GM06990 (cell line): ENCODE data around the gene SPACA9.
A peak's percentile ranks its signal among the peaks of the same experiment; 100 is the strongest.

Experiments used
- DNase-seq: peaks from one replicate; pipeline ENCODE4 v3.0.0-alpha.2; 2011; ENCODE audit not compliant: insufficient read length; ENCODE audit errors: extremely low read depth
- H3K27me3 ChIP-seq: replicated peaks from 2 replicates; pipeline ENCODE4 v1.6.0; 2011; ENCODE audit warnings: low read length; ENCODE audit not compliant: control insufficient read depth, insufficient read depth
- H3K36me3 ChIP-seq: 2 replicates; pipeline ENCODE4 v1.5.1; 2011; ENCODE audit warnings: low read length; ENCODE audit not compliant: control insufficient read depth, insufficient read depth
- H3K4me3 ChIP-seq: replicated peaks from 2 replicates; pipeline ENCODE4 v1.5.1; 2011; ENCODE audit warnings: low read depth, mild to moderate bottlenecking, control low read depth, low read length
- TF ChIP-seq, protein P1 (sequence below): IDR thresholded peaks from 2 replicates; pipeline ENCODE4 v1.5.1; 2011; ENCODE audit warnings: low read length, control low read depth, mild to moderate bottlenecking, inconsistent platforms; ENCODE audit not compliant: insufficient read depth, poor library complexity, severe bottlenecking

SPACA9 gene

DNA sequence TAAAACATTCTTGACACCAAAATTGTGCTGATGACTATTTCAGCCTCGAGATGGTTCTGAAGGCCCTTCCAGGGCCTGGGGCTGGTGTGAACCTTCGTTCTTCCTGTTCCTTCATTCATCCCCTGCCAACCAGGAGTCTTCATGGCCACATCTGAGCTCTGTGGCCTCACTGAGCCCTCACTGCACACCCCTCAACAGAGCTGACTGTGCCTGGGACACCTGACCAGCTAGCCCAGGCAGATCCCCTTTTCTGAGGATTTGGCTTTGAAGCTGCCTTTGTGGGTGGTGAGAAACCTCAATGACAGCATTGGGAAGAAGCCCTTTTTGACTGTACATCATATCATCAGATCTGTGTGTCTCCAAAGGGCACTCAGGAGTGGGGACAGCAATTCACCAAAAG is 14.4 kb upstream of the SPACA9 start:
- Histone ChIP-seq H3K27me3 (no peaks in the 10 kb centered on the region; the same call in 1 of the 2 replicates), H3K4me3 (no peak overlapping the region), H3K36me3 (no peaks in the 10 kb centered on the region)
- TF ChIP-seq, protein P1, sequence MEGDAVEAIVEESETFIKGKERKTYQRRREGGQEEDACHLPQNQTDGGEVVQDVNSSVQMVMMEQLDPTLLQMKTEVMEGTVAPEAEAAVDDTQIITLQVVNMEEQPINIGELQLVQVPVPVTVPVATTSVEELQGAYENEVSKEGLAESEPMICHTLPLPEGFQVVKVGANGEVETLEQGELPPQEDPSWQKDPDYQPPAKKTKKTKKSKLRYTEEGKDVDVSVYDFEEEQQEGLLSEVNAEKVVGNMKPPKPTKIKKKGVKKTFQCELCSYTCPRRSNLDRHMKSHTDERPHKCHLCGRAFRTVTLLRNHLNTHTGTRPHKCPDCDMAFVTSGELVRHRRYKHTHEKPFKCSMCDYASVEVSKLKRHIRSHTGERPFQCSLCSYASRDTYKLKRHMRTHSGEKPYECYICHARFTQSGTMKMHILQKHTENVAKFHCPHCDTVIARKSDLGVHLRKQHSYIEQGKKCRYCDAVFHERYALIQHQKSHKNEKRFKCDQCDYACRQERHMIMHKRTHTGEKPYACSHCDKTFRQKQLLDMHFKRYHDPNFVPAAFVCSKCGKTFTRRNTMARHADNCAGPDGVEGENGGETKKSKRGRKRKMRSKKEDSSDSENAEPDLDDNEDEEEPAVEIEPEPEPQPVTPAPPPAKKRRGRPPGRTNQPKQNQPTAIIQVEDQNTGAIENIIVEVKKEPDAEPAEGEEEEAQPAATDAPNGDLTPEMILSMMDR = no peak
- DNase-seq = no peak

DNA sequence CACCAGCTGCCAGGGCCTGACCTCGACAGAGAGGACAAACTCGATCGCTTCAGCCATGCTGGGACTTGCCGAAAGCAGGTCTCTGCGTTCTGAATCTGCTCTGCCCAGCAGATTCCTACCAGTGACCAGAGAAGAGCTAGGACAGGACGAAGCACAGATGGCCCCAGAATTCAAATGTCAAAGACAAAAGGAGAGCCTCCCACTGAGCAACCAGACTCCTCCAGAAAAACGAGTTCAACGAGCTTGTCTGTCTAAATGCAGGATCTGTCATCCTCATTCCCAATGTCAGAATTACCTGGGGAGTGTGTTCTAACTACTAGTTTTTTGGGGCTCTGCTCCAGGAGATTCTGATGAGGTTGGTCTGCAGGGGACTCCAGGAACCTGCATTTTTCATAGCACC is 14.0 kb upstream of the SPACA9 start:
- DNase-seq = no peak
- Histone ChIP-seq H3K36me3 (no peaks in the 10 kb centered on the region), H3K4me3 (no peak overlapping the region), H3K27me3 (no peaks in the 10 kb centered on the region; the same call in 1 of the 2 replicates)
- TF ChIP-seq, protein P1 = no peak

DNA sequence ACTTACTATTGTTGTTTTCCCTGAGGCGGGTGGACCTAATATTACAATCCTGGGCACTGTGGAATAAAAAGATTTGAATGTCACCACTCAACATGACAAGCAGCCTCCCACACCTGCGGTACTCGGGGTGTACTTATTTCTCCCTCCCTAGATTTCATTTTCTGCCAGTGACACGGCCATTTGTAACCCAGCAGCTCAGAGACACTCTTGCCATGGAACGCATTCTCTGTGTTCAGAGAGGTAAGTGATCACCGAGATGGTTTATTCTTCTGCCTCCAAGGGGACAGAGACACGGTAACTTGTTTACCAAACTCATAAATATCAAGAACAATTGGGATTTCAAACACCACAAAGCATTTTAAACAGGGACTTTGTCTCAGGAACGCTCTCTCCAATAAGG is 11.8 kb upstream of the SPACA9 start:
- Histone ChIP-seq H3K36me3 (no peaks in the 10 kb centered on the region), H3K27me3 (no peaks in the 10 kb centered on the region; the same call in 1 of the 2 replicates), H3K4me3 (no peak overlapping the region)
- TF ChIP-seq, protein P1 = no peak
- no peak for DNase-seq

DNA sequence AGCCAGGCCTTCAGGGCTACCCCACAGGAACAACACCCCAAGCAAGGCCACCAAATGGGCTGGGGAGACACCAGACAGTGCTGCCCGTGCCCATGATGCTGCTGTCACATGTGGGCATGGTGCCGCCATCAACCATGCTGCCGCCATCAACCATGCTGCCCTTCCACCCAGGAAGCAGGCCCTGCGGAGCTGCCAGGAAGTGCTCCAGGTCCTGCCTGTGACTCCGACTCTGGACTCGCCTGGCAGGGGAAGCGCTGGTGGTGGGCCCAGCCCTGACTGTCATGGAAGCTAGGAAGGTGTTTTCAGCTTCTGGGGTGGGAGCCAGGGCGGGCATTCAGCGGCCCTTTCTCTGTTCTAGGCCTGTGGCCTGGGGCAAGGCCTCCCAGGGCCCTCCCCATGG is 9.4 kb upstream of the SPACA9 start:
- TF ChIP-seq, protein P1 = no peak
- no peaks in the 10 kb centered on the region; the same call in 1 of the 2 replicates for H3K27me3 ChIP-seq
- H3K4me3 ChIP-seq = no peak overlapping the region
- H3K36me3 ChIP-seq = no peaks in the 10 kb centered on the region
- no peak for DNase-seq

DNA sequence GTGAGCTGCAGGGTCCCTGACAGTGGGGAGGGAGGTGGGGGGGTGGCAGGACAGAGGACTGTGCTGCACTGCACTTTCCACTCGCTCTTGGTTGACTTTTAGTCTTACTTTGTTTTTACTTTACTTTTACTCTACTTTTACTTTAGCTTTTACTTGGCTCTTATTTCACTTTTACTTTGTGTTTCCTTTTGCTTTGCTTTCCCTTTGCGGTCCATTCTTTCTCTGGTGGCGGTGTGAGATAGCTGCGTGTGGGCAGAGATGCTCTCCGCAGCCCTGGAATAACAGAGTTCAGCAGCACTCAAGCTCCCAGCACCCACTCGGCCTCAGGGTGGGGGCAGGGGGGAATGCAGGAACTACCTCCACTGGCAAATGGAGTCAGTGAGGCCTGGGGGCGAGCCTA is 5.3 kb upstream of the SPACA9 start:
- H3K36me3 ChIP-seq = no peaks in the 10 kb centered on the region
- H3K27me3 ChIP-seq = no peaks in the 10 kb centered on the region
- DNase-seq = no peak
- 0 out of 2 replicates have a peak overlapping the region, but pooled peaks have one; percentile 6 for H3K4me3 ChIP-seq
- TF ChIP-seq, protein P1 = no peak

DNA sequence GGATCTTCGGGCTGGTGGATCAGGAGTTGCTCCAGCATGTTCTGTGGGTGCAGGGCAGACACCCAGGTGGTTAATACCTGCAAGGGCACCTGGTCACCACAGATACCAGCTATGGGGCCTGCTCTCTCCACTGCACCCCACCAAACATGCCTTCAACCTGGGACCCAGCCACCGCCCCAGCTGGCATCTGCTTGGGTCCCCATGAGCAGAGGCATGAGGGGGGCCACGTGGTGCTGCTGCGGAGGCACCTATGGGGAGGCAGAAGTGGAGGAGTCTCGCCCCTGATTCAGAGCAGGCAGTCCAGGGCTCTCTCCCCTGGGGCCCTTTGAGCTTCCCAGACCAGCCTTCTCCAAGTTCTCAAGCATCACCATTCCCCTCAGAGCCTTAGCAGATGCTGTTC is 3.5 kb upstream of the SPACA9 start:
- Histone ChIP-seq H3K4me3 (no peak overlapping the region), H3K27me3 (no peaks in the 10 kb centered on the region), H3K36me3 (no peaks in the 10 kb centered on the region)
- TF ChIP-seq, protein P1 = no peak
- no peak for DNase-seq
